DOHH2 (cell line): Measurements from ENCODE around the gene NF1.

Experiments
- H3F3A ChIP-seq: fragments of 200-600 bp; sonication (generic), shearing (Covaris generic); 2 replicates; pipeline ENCODE4 v1.6.0; 2016; ENCODE audit warnings: antibody characterized with exemption, mild to moderate bottlenecking; ENCODE audit not compliant: control insufficient read depth, insufficient read depth
- H3K27ac ChIP-seq: fragments of 200-600 bp; sonication (generic); 2 replicates; pipeline ENCODE4 v1.5.1; 2014; ENCODE audit warnings: low read depth, mild to moderate bottlenecking, low read length, moderate library complexity
- H3K27me3 ChIP-seq: fragments of 200-600 bp; sonication (generic); 2 replicates; pipeline ENCODE4 v1.6.1; 2014; ENCODE audit warnings: mild to moderate bottlenecking, low read length, mixed read lengths; ENCODE audit not compliant: control insufficient read depth
- H3K36me3 ChIP-seq: fragments of 200-600 bp; sonication (generic); 2 replicates; pipeline ENCODE4 v1.6.1; 2014; ENCODE audit warnings: mild to moderate bottlenecking, low read length, moderate library complexity, mixed read lengths; ENCODE audit not compliant: control insufficient read depth
- H3K4me1 ChIP-seq: fragments of 200-600 bp; sonication (generic); 2 replicates; pipeline ENCODE4 v1.6.1; 2014; ENCODE audit warnings: mild to moderate bottlenecking, low read length, mixed read lengths; ENCODE audit not compliant: control insufficient read depth
- H3K4me2 ChIP-seq: fragments of 200-600 bp; sonication (generic); 2 replicates; pipeline ENCODE4 v1.6.0; 2014; ENCODE audit warnings: mild to moderate bottlenecking, low read length, moderate library complexity
- H3K4me3 ChIP-seq: fragments of 200-600 bp; sonication (generic); 2 replicates; pipeline ENCODE4 v1.5.1; 2014; ENCODE audit warnings: mild to moderate bottlenecking, low read length, mixed read lengths
- H3K79me2 ChIP-seq: fragments of 200-600 bp; sonication (generic); 2 replicates; pipeline ENCODE4 v1.6.1; 2014; ENCODE audit warnings: mild to moderate bottlenecking, low read length, mixed read lengths; ENCODE audit not compliant: control insufficient read depth
- H3K9me2 ChIP-seq: fragments of 200-600 bp; sonication (generic); replicated peaks from 2 replicates; pipeline ENCODE4 v1.6.1; 2014; ENCODE audit warnings: mild to moderate bottlenecking, low read length, mixed read lengths; ENCODE audit not compliant: control insufficient read depth
- H3K9me3 ChIP-seq: fragments of 200-600 bp; sonication (generic); 2 replicates; pipeline ENCODE4 v1.6.1; 2014; ENCODE audit warnings: antibody characterized with exemption, low read length, mixed read lengths; ENCODE audit not compliant: control insufficient read depth, insufficient read depth
- H4K20me1 ChIP-seq: fragments of 200-600 bp; sonication (generic); 2 replicates; pipeline ENCODE4 v1.6.0; 2014; ENCODE audit warnings: low read depth, mild to moderate bottlenecking, antibody characterized with exemption, low read length, moderate library complexity; ENCODE audit not compliant: control insufficient read depth, insufficient read depth
- EZH2phosphoT487 ChIP-seq: fragments of 200-600 bp; sonication (generic); IDR thresholded peaks from 2 replicates; pipeline ENCODE4 v1.6.1; 2017; ENCODE audit warnings: borderline replicate concordance, mild to moderate bottlenecking, antibody characterized with exemption, low read length, moderate library complexity, mixed read lengths
- TF ChIP-seq, protein P1 (sequence below): fragments of 200-600 bp; sonication (generic); IDR thresholded peaks from one replicate; pipeline ENCODE4 v1.5.1; 2014; ENCODE audit warnings: antibody characterized with exemption, mild to moderate bottlenecking, low read depth, low read length; ENCODE audit not compliant: poor library complexity, severe bottlenecking

Gene NF1

GRCh38 chr17:31231852-31232251 is 137.1 kb downstream of the NF1 start:
- Histone ChIP-seq H3K4me3 (no peak overlapping the region), H3K9me3 (no peaks in the 10 kb centered on the region), H3K36me3 (peaks cover 75% of the 10 kb centered on the region), H3K4me2 (0 out of 2 replicates have a peak overlapping the region, but pooled peaks have one; percentile 13), H3F3A (no peaks in the 10 kb centered on the region), H3K27me3 (no peaks in the 10 kb centered on the region), H3K27ac (no peak overlapping the region), H3K79me2 (no peaks in the 10 kb centered on the region), H3K9me2 (no peaks in the 10 kb centered on the region), H3K4me1 (peaks cover 17% of the 10 kb centered on the region), H4K20me1 (no peaks in the 10 kb centered on the region)
- TF ChIP-seq, protein P1, sequence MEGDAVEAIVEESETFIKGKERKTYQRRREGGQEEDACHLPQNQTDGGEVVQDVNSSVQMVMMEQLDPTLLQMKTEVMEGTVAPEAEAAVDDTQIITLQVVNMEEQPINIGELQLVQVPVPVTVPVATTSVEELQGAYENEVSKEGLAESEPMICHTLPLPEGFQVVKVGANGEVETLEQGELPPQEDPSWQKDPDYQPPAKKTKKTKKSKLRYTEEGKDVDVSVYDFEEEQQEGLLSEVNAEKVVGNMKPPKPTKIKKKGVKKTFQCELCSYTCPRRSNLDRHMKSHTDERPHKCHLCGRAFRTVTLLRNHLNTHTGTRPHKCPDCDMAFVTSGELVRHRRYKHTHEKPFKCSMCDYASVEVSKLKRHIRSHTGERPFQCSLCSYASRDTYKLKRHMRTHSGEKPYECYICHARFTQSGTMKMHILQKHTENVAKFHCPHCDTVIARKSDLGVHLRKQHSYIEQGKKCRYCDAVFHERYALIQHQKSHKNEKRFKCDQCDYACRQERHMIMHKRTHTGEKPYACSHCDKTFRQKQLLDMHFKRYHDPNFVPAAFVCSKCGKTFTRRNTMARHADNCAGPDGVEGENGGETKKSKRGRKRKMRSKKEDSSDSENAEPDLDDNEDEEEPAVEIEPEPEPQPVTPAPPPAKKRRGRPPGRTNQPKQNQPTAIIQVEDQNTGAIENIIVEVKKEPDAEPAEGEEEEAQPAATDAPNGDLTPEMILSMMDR, result no peak

GRCh38 chr17:31235110-31235509 is 140.3 kb downstream of the NF1 start:
- Histone ChIP-seq H3K4me2 (no peak overlapping the region), H3K9me3 (no peaks in the 10 kb centered on the region), H3K4me3 (no peak overlapping the region), H3F3A (no peaks in the 10 kb centered on the region), H3K27me3 (no peaks in the 10 kb centered on the region), H3K79me2 (no peaks in the 10 kb centered on the region), H3K4me1 (peaks cover 17% of the 10 kb centered on the region), H3K27ac (no peak overlapping the region), H3K36me3 (peaks cover 68% of the 10 kb centered on the region), H3K9me2 (no peaks in the 10 kb centered on the region), H4K20me1 (no peaks in the 10 kb centered on the region)
- no peak for TF ChIP-seq EZH2phosphoT487
- TF ChIP-seq, protein P1, result no peak

DNA sequence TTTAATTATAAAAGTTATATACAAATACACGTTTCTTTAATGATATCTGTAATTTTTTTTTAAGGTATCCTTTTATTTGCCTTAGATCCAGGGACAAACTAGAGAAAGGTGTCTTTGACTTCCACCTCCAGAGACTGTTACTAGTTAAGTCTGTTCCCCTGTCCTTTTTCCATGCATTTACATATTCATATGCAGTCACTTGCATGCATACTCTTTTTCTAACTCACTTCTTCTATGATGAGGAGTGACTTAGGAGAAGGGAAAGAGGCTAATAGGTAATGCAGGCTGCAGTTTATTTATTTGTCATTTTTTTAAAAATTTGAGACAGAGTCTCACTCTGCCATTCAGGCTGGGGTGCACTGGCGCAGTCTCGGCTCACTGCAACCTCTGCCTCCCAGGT is 141.4 kb downstream of the NF1 start:
- no peak overlapping the region for H3K4me2 ChIP-seq
- H3K27ac ChIP-seq, result no peak overlapping the region
- H4K20me1 ChIP-seq, result no peaks in the 10 kb centered on the region
- no peak for TF ChIP-seq EZH2phosphoT487
- TF ChIP-seq, protein P1, result no peak
- H3K36me3 ChIP-seq, result peaks cover 68% of the 10 kb centered on the region
- H3K9me3 ChIP-seq, result no peaks in the 10 kb centered on the region
- H3F3A ChIP-seq, result no peaks in the 10 kb centered on the region
- no peaks in the 10 kb centered on the region for H3K9me2 ChIP-seq
- no peaks in the 10 kb centered on the region for H3K79me2 ChIP-seq
- H3K4me1 ChIP-seq, result peaks cover 10% of the 10 kb centered on the region
- no peaks in the 10 kb centered on the region for H3K27me3 ChIP-seq
- no peak overlapping the region for H3K4me3 ChIP-seq

GRCh38 chr17:31236712-31237111 is 141.9 kb downstream of the NF1 start:
- no peak overlapping the region for H3K27ac ChIP-seq
- H3F3A ChIP-seq, result no peaks in the 10 kb centered on the region
- no peak overlapping the region for H3K4me2 ChIP-seq
- H3K4me1 ChIP-seq, result peaks cover 5% of the 10 kb centered on the region
- H3K79me2 ChIP-seq, result no peaks in the 10 kb centered on the region
- H3K4me3 ChIP-seq, result no peak overlapping the region
- no peaks in the 10 kb centered on the region for H3K27me3 ChIP-seq
- H3K9me3 ChIP-seq, result no peaks in the 10 kb centered on the region
- H4K20me1 ChIP-seq, result no peaks in the 10 kb centered on the region
- peaks cover 70% of the 10 kb centered on the region for H3K36me3 ChIP-seq
- TF ChIP-seq, protein P1, result no peak
- TF ChIP-seq EZH2phosphoT487, result no peak
- no peaks in the 10 kb centered on the region for H3K9me2 ChIP-seq
